Caco-2 (cell line): ENCODE results near the gene LRRC15. TPM values are rescaled to one million over a fixed set of nuclear protein-coding genes. Genes with fewer than 3 reads are reported as not detected.

ENCODE experiments used
- BruUV-seq: library from RNA; stranded (reverse); fragments of 400-500 nt; replicated peaks from 2 replicates; lab custom pipeline; 2021; lab: Mats Ljungman, UMichigan
- CTCF ChIA-PET: fragments of 300-600 bp; sonication (Branson Sonifier 250); formaldehyde crosslinking; loops from one replicate; lab custom pipeline; 2022; ENCODE audit warnings: antibody characterized with exemption; lab: Charles Lee
- POLR2A ChIA-PET: fragments of 300-600 bp; sonication (Branson Sonifier 250); formaldehyde crosslinking; loops from one replicate; lab custom pipeline; 2022; ENCODE audit warnings: antibody characterized with exemption; lab: Charles Lee
- DNase-seq, 2 experiments: peaks; one replicate each; pipeline versions ENCODE4 v3.0.0 to v3.0.0-alpha.2; 2020 to 2022
- H3K27me3 ChIP-seq: replicated peaks from 2 replicates; pipeline ENCODE4 v1.6.0; 2011; ENCODE audit warnings: low read length; ENCODE audit not compliant: control insufficient read depth, insufficient read depth
- H3K36me3 ChIP-seq: 2 replicates; pipeline ENCODE4 v1.5.1; 2011; ENCODE audit warnings: low read length; ENCODE audit not compliant: control insufficient read depth, insufficient read depth
- H3K4me1 ChIP-seq: fragments of 250-450 bp; sonication (Bioruptor Pico); 2 replicates; pipeline ENCODE4 v1.5.1; 2020; ENCODE audit warnings: mild to moderate bottlenecking
- H3K4me3 ChIP-seq: 2 replicates; pipeline ENCODE4 v1.5.1; 2011; ENCODE audit warnings: low read depth, mild to moderate bottlenecking, control low read depth, low read length
- H3K9me3 ChIP-seq: fragments of 250-450 bp; sonication (Bioruptor Pico); 2 replicates; pipeline ENCODE4 v1.5.1; 2020; ENCODE audit warnings: mild to moderate bottlenecking, moderate library complexity
- H3K27ac Mint-ChIP-seq: one replicate; pipeline ENCODE4 v1.8.0; 2022; ENCODE audit warnings: mixed read lengths; ENCODE audit not compliant: unreplicated experiment
- H3K27me3 Mint-ChIP-seq: one replicate; pipeline ENCODE4 v1.8.0; 2022; ENCODE audit warnings: mixed read lengths; ENCODE audit not compliant: insufficient read depth, unreplicated experiment
- H3K36me3 Mint-ChIP-seq: one replicate; pipeline ENCODE4 v1.8.0; 2022; ENCODE audit warnings: mild to moderate bottlenecking, mixed read lengths; ENCODE audit not compliant: insufficient read depth, unreplicated experiment
- H3K4me1 Mint-ChIP-seq: one replicate; pipeline ENCODE4 v1.8.0; 2022; ENCODE audit warnings: low read depth, mixed read lengths; ENCODE audit not compliant: unreplicated experiment
- H3K4me3 Mint-ChIP-seq: one replicate; pipeline ENCODE4 v1.8.0; 2022; ENCODE audit warnings: mild to moderate bottlenecking, moderate library complexity, mixed read lengths; ENCODE audit not compliant: unreplicated experiment
- H3K9me3 Mint-ChIP-seq: one replicate; pipeline ENCODE4 v1.8.0; 2022; ENCODE audit warnings: mixed read lengths; ENCODE audit not compliant: unreplicated experiment
- CTCF ChIP-seq, 2 experiments: fragments of 200-600 bp in 1 of 2; IDR thresholded peaks; 1 replicate in 1 of 2; 2 replicates in 1 of 2; pipeline versions ENCODE4 v1.5.1 to v1.8.0; 2011 to 2022; ENCODE audit warnings: antibody characterized with exemption in 1 of 2, control low read depth in 1 of 2, inconsistent platforms in 1 of 2, low read depth in 1 of 2, low read length in 1 of 2, mild to moderate bottlenecking in 1 of 2, moderate library complexity in 1 of 2; ENCODE audit not compliant: insufficient read depth in 1 of 2, severe bottlenecking in 1 of 2, unreplicated experiment in 1 of 2
- intact Hi-C: fragments of 100-400 bp; cut with micrococcal nuclease; formaldehyde crosslinking; loops from one replicate; pipeline ENCODE4 v1.10.0; 2022; ENCODE audit not compliant: unreplicated experiment
- total RNA-seq: library from RNA; stranded (reverse); gene quantifications from 2 replicates; pipeline ENCODE4 v1.2.3, GENCODE V29; 2022

The LRRC15 gene
- total RNA-seq, 1 experiment from 2014 or later: 0.09 TPM

DNA sequence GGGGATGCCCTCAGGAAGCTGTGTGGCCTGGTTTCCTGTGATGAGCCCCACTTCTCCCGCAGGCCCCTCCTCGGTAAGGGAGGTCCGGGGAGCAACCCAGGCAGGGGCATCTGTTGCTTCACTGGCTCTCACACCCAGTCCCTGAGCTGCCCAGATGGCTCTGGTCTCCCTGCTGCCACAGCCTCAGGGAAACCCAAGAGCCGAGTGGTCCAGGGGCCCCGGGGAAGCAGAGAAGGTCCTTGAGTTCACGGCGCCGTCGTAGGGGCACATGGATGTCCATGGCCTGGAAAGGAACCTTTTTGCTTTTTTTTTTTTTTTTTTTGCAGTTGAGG lies 13.3 kb upstream of the LRRC15 start:
- peaks cover 11% of the 10 kb centered on the region for H3K4me1 Mint-ChIP-seq
- no peaks in the 10 kb centered on the region for H3K9me3 Mint-ChIP-seq
- DNase-seq: no peak
- intact Hi-C loops: no loop called here
- Histone ChIP-seq H3K4me3 (no peak overlapping the region), H3K9me3 (no peaks in the 10 kb centered on the region), H3K27me3 (no peaks in the 10 kb centered on the region; the same call in 1 of the 2 replicates), H3K4me1 (peaks cover 11% of the 10 kb centered on the region), H3K36me3 (no peaks in the 10 kb centered on the region)
- no peak overlapping the region for H3K4me3 Mint-ChIP-seq
- no peaks in the 10 kb centered on the region for H3K36me3 Mint-ChIP-seq
- TF ChIP-seq CTCF (IDR thresholded peaks at IDR 0.05; ENCODE audit: insufficient read depth in 1 of 2, low read depth in 1 of 2, low read length in 1 of 2, severe bottlenecking in 1 of 2, unreplicated experiment in 1 of 2): no peak
- no peak overlapping the region for H3K27ac Mint-ChIP-seq
- CTCF ChIA-PET: no interaction called here
- H3K27me3 Mint-ChIP-seq: no peaks in the 10 kb centered on the region
- BruUV-seq: no TSS peak
- POLR2A ChIA-PET: no interaction called here

GRCh38 chr3:194382196-194382891 lies 12.8 kb upstream of the LRRC15 start:
- H3K27ac Mint-ChIP-seq: no peak overlapping the region
- H3K4me1 ChIP-seq: peaks cover 11% of the 10 kb centered on the region
- POLR2A ChIA-PET: no interaction called here
- no peak for DNase-seq
- BruUV-seq: no TSS peak
- intact Hi-C loops: no loop called here
- no peaks in the 10 kb centered on the region for H3K9me3 ChIP-seq
- H3K4me1 Mint-ChIP-seq: peaks cover 11% of the 10 kb centered on the region
- H3K4me3 Mint-ChIP-seq: no peak overlapping the region
- H3K36me3 Mint-ChIP-seq: no peaks in the 10 kb centered on the region
- H3K4me3 ChIP-seq: no peak overlapping the region
- H3K27me3 ChIP-seq: no peaks in the 10 kb centered on the region; the same call in 1 of the 2 replicates
- CTCF ChIA-PET: no interaction called here
- no peaks in the 10 kb centered on the region for H3K27me3 Mint-ChIP-seq
- no peaks in the 10 kb centered on the region for H3K9me3 Mint-ChIP-seq
- H3K36me3 ChIP-seq: no peaks in the 10 kb centered on the region
- no peak for TF ChIP-seq CTCF (IDR thresholded peaks at IDR 0.05; ENCODE audit: insufficient read depth in 1 of 2, low read depth in 1 of 2, low read length in 1 of 2, severe bottlenecking in 1 of 2, unreplicated experiment in 1 of 2)

GRCh38 chr3:194381460-194381875 lies 11.9 kb upstream of the LRRC15 start:
- Histone ChIP-seq H3K27me3 (no peaks in the 10 kb centered on the region; the same call in 1 of the 2 replicates), H3K9me3 (no peaks in the 10 kb centered on the region), H3K4me1 (peaks cover 6% of the 10 kb centered on the region), H3K4me3 (no peak overlapping the region), H3K36me3 (no peaks in the 10 kb centered on the region)
- ChIA-PET POLR2A (no interaction called here), CTCF (no interaction called here)
- no peak overlapping the region for H3K4me3 Mint-ChIP-seq
- intact Hi-C loops: no loop called here
- H3K27ac Mint-ChIP-seq: no peak overlapping the region
- TF ChIP-seq CTCF (IDR thresholded peaks at IDR 0.05; ENCODE audit: insufficient read depth in 1 of 2, low read depth in 1 of 2, low read length in 1 of 2, severe bottlenecking in 1 of 2, unreplicated experiment in 1 of 2): no peak
- no peaks in the 10 kb centered on the region for H3K9me3 Mint-ChIP-seq
- no peaks in the 10 kb centered on the region for H3K36me3 Mint-ChIP-seq
- no peak for DNase-seq
- H3K27me3 Mint-ChIP-seq: no peaks in the 10 kb centered on the region
- no TSS peak for BruUV-seq
- peaks cover 5% of the 10 kb centered on the region for H3K4me1 Mint-ChIP-seq
